GM23338 (cell line): ENCODE results near the gene FCER2. TPM values are rescaled to one million over a fixed set of nuclear protein-coding genes. Genes with fewer than 3 reads are reported as not detected.

Experiments used
- ATAC-seq: fragments of 200-7000 bp; cut with Tn5 transposase; 3 replicates; pipeline ENCODE4 v1.9.1; 2020
- DNase-seq: peaks from one replicate; pipeline ENCODE4 v3.0.0-alpha.2; 2015; ENCODE audit warnings: low spot score
- H2AFZ ChIP-seq: fragments of 200-600 bp; sonication (generic); 2 replicates; pipeline ENCODE4 v1.8.0; 2016; ENCODE audit warnings: antibody characterized with exemption, mild to moderate bottlenecking, moderate library complexity
- H3F3A ChIP-seq: fragments of 200-600 bp; sonication (generic); replicated peaks from 2 replicates; pipeline ENCODE4 v1.8.0; 2017; ENCODE audit warnings: antibody characterized with exemption, mixed run types, low read depth
- H3K27ac ChIP-seq: fragments of 200-600 bp; sonication (generic); 2 replicates; pipeline ENCODE4 v1.6.1; 2016; ENCODE audit warnings: low read depth
- H3K27me3 ChIP-seq: fragments of 200-600 bp; sonication (generic); 2 replicates; pipeline ENCODE4 v1.8.0; 2016; ENCODE audit warnings: mild to moderate bottlenecking, mixed run types, moderate library complexity; ENCODE audit not compliant: insufficient read depth
- H3K36me3 ChIP-seq: fragments of 200-600 bp; sonication (generic); 2 replicates; pipeline ENCODE4 v1.8.0; 2016; ENCODE audit warnings: mild to moderate bottlenecking; ENCODE audit not compliant: insufficient read depth
- H3K4me1 ChIP-seq: fragments of 200-600 bp; sonication (generic); 2 replicates; pipeline ENCODE4 v1.8.0; 2016; ENCODE audit warnings: mild to moderate bottlenecking, moderate library complexity; ENCODE audit not compliant: insufficient read depth
- H3K4me2 ChIP-seq: fragments of 200-600 bp; sonication (generic); 2 replicates; pipeline ENCODE4 v1.7.1; 2017; ENCODE audit warnings: mixed run types
- H3K4me3 ChIP-seq: fragments of 200-600 bp; sonication (generic); 2 replicates; pipeline ENCODE4 v1.6.1; 2016; ENCODE audit warnings: mixed run types
- H3K79me2 ChIP-seq: fragments of 200-600 bp; sonication (generic); replicated peaks from 2 replicates; pipeline ENCODE4 v1.8.0; 2017; ENCODE audit warnings: mild to moderate bottlenecking; ENCODE audit not compliant: insufficient read depth
- H3K9me2 ChIP-seq: fragments of 200-600 bp; sonication (generic); 2 replicates; pipeline ENCODE4 v1.8.0; 2017; ENCODE audit not compliant: insufficient read depth
- H4K20me1 ChIP-seq: fragments of 200-600 bp; sonication (generic); replicated peaks from 2 replicates; pipeline ENCODE4 v1.8.0; 2017; ENCODE audit warnings: mild to moderate bottlenecking; ENCODE audit not compliant: insufficient read depth
- H3K27ac Mint-ChIP-seq: 2 replicates; pipeline ENCODE4 v1.8.0; 2020; ENCODE audit warnings: inconsistent platforms, mild to moderate bottlenecking, moderate library complexity, mixed read lengths
- H3K27me3 Mint-ChIP-seq: 3 replicates; pipeline ENCODE4 v1.8.0; 2022; ENCODE audit warnings: low read depth, mild to moderate bottlenecking, moderate library complexity, mixed read lengths, inconsistent platforms; ENCODE audit not compliant: insufficient read depth, poor library complexity
- H3K36me3 Mint-ChIP-seq: 3 replicates; pipeline ENCODE4 v1.8.0; 2021; ENCODE audit warnings: low read depth, mild to moderate bottlenecking, inconsistent platforms, moderate library complexity, mixed read lengths
- H3K4me1 Mint-ChIP-seq: 3 replicates; pipeline ENCODE4 v1.8.0; 2020; ENCODE audit warnings: mild to moderate bottlenecking, inconsistent platforms, mixed read lengths
- H3K4me3 Mint-ChIP-seq: 3 replicates; pipeline ENCODE4 v1.8.0; 2021; ENCODE audit warnings: moderate library complexity, mild to moderate bottlenecking, inconsistent platforms, mixed read lengths
- H3K9me3 Mint-ChIP-seq: 3 replicates; pipeline ENCODE4 v1.8.0; 2020; ENCODE audit warnings: moderate library complexity, mild to moderate bottlenecking, inconsistent platforms, mixed read lengths
- CREB1 ChIP-seq: fragments of 250-450 bp; sonication (Bioruptor Pico); IDR thresholded peaks from 2 replicates; pipeline ENCODE4 v1.5.0; 2020; ENCODE audit warnings: low read depth, mild to moderate bottlenecking, moderate library complexity
- CTCF ChIP-seq, 2 experiments: fragments of 200-600 bp in 1 of 2; sonication (generic) in 1 of 2; conservative IDR thresholded peaks; 2 replicates each; pipeline versions ENCODE4 v1.5.1 to v1.6.1; 2016 to 2017; ENCODE audit warnings: antibody characterized with exemption in 2 of 2, low read depth in 2 of 2, mild to moderate bottlenecking in 2 of 2, moderate library complexity in 1 of 2
- ETS1 ChIP-seq: IDR thresholded peaks from 2 replicates; pipeline ENCODE4 v1.6.1; 2016; ENCODE audit warnings: antibody characterized with exemption
- EZH2 ChIP-seq: fragments of 200-600 bp; sonication (generic); IDR thresholded peaks from one replicate; pipeline ENCODE4 v1.8.0; 2017; ENCODE audit warnings: antibody characterized with exemption, mild to moderate bottlenecking, low read depth; ENCODE audit not compliant: unreplicated experiment
- EZH2phosphoT487 ChIP-seq: fragments of 200-600 bp; sonication (generic); IDR thresholded peaks from one replicate; pipeline ENCODE4 v1.8.1; 2018; ENCODE audit warnings: antibody characterized with exemption; ENCODE audit not compliant: unreplicated experiment
- JUNB ChIP-seq: IDR thresholded peaks from one replicate; pipeline ENCODE4 v1.6.1; 2016; ENCODE audit warnings: antibody characterized with exemption; ENCODE audit not compliant: unreplicated experiment
- NANOG ChIP-seq: IDR thresholded peaks from 2 replicates; pipeline ENCODE4 v1.6.1; 2016; ENCODE audit warnings: antibody characterized with exemption, borderline replicate concordance
- POLR2AphosphoS5 ChIP-seq: IDR thresholded peaks from 2 replicates; pipeline ENCODE4 v1.6.1; 2016; ENCODE audit warnings: antibody characterized with exemption, low read depth
- REST ChIP-seq: IDR thresholded peaks from one replicate; pipeline ENCODE4 v1.6.1; 2018; ENCODE audit warnings: antibody characterized with exemption; ENCODE audit not compliant: unreplicated experiment
- STAT1 ChIP-seq: IDR thresholded peaks from one replicate; pipeline ENCODE4 v1.6.1; 2016; ENCODE audit warnings: antibody characterized with exemption; ENCODE audit not compliant: unreplicated experiment
- ZNF114 ChIP-seq: fragments of 250-450 bp; sonication (Bioruptor Pico); IDR thresholded peaks from 2 replicates; pipeline ENCODE4 v1.5.0; 2020; ENCODE audit warnings: mild to moderate bottlenecking, moderate library complexity
- ZNF331 ChIP-seq: fragments of 250-450 bp; sonication (Bioruptor Pico); IDR thresholded peaks from 2 replicates; pipeline ENCODE4 v1.5.0; 2020; ENCODE audit warnings: low read depth, mild to moderate bottlenecking, moderate library complexity
- ZNF462 ChIP-seq: fragments of 250-450 bp; sonication (Bioruptor Pico); IDR thresholded peaks from 2 replicates; pipeline ENCODE4 v1.5.0; 2020; ENCODE audit warnings: mild to moderate bottlenecking, moderate library complexity
- long read RNA-seq: library from polyadenylated mRNA; unstranded; transcript quantifications from one replicate; pipeline ENCODE4 v2.0.0, GENCODE V29; 2020; ENCODE audit not compliant: unreplicated experiment
- polyA plus RNA-seq: library from polyadenylated mRNA; unstranded; fragments of >200 nt; fragmentation: Nextera tagmentation; extraction: Ambion mirVana; gene quantifications from 2 replicates; pipeline ENCODE4 v1.2.1, GENCODE V29; 2016
- total RNA-seq: library from RNA; depleted of rRNA; stranded (reverse); fragments of >200 nt; shearing (Covaris generic); gene quantifications from 2 replicates; pipeline ENCODE4 v1.2.3, GENCODE V29; 2014; rRNA removed

Gene FCER2
- total RNA-seq (not detected in 2 replicates), polyA plus RNA-seq (0.29 and 0.38 TPM in 2 replicates)
- long read RNA-seq, partial matches to known transcripts, result 1 of 1 reads
- long read RNA-seq, other reads (novel, unspliced or antisense), result 0 of 1 reads

- no peak within 1 kb of the TSS for H3K27ac Mint-ChIP-seq
- H3K36me3 Mint-ChIP-seq, result no peaks in the 10 kb centered on the region; the same call in 2 of the 3 replicates
- H3K79me2 ChIP-seq, result no peaks in the 10 kb centered on the region
- H3K9me2 ChIP-seq, result no peaks in the 10 kb centered on the region
- TF ChIP-seq JUNB, result no peak
- TF ChIP-seq EZH2, result no peak
- TF ChIP-seq ZNF462 (CRISPR knock-in tag), result no peak
- no peak for TF ChIP-seq POLR2AphosphoS5
- TF ChIP-seq CTCF (conservative IDR thresholded peaks at IDR 0.05; ENCODE audit: low read depth in 2 of 2), result no peak
- no peak for TF ChIP-seq CREB1 (CRISPR knock-in tag)
- no peak for TF ChIP-seq STAT1
- TF ChIP-seq REST, result no peak
- no peak for TF ChIP-seq NANOG
- no peak for TF ChIP-seq ZNF331 (CRISPR knock-in tag)
- no peak for TF ChIP-seq ETS1
- no peak for TF ChIP-seq EZH2phosphoT487
- TF ChIP-seq ZNF114 (CRISPR knock-in tag), result no peak
- H3K4me3 Mint-ChIP-seq, result no peak within 1 kb of the TSS
- H4K20me1 ChIP-seq, result no peaks in the 10 kb centered on the region
- no peaks in the 10 kb centered on the region for H3F3A ChIP-seq
- DNase-seq (no peak), ATAC-seq (no peak)
- peaks cover 12% of the 10 kb centered on the region for H3K27me3 Mint-ChIP-seq
- H3K4me1 Mint-ChIP-seq, result peaks cover 23% of the 10 kb centered on the region
- 0 out of 2 replicates have a peak, but pooled peaks cover 4% of the 10 kb centered on the region for H3K4me1 ChIP-seq
- no peaks in the 10 kb centered on the region for H3K27me3 ChIP-seq
- no peak within 1 kb of the TSS for H3K27ac ChIP-seq
- H3K9me3 Mint-ChIP-seq, result no peaks in the 10 kb centered on the region; the same call in 2 of the 3 replicates
- H3K4me2 ChIP-seq, result no peak within 1 kb of the TSS
- H3K36me3 ChIP-seq, result no peaks in the 10 kb centered on the region
- H2AFZ ChIP-seq, result no peak within 1 kb of the TSS
- H3K4me3 ChIP-seq, result no peak within 1 kb of the TSS
Observed at GRCh38 chr19:7701654-7702457, at the start of gene FCER2. FCER2 (minus strand) TSS chr19:7702131; CDS start chr19:7699760, 2,371 bp downstream.
